MCF 10A (cell line): ENCODE results near the gene DEDD. TPM values are rescaled to one million over a fixed set of nuclear protein-coding genes. Genes with fewer than 3 reads are reported as not detected.

Experiments used
- Bru-seq: library from RNA; stranded (reverse); fragments of 400-500 nt; gene quantifications from one replicate; lab custom pipeline; 2021; lab: Mats Ljungman, UMichigan
- BruChase-seq, 2 experiments: library from RNA; stranded (reverse); fragments of 400-500 nt; gene quantifications; one replicate each; lab custom pipeline; 2021; lab: Mats Ljungman, UMichigan
- BruUV-seq: library from RNA; stranded (reverse); fragments of 400-500 nt; replicated peaks from 2 replicates; lab custom pipeline; 2021; lab: Mats Ljungman, UMichigan
- CTCF ChIA-PET: fragments of 300-600 bp; sonication (Branson Sonifier 250); formaldehyde crosslinking; extraction: SDS; loops from one replicate; lab custom pipeline; 2021; ENCODE audit warnings: antibody characterized with exemption, inconsistent platforms; lab: Yijun Ruan, JAX
- POLR2A ChIA-PET: fragments of 300-600, 350-650 bp; sonication (Branson Sonifier 250); formaldehyde crosslinking; extraction: SDS; loops from one replicate; lab custom pipeline; 2020; ENCODE audit warnings: antibody characterized with exemption, inconsistent platforms; lab: Yijun Ruan, JAX
- DNase-seq: peaks from one replicate; pipeline ENCODE4 v3.0.0-alpha.2; 2018; ENCODE audit not compliant: unreplicated experiment
- H3K27ac Mint-ChIP-seq: one replicate; pipeline ENCODE4 v1.8.0; 2022; ENCODE audit warnings: mild to moderate bottlenecking, low read depth, mixed read lengths; ENCODE audit not compliant: unreplicated experiment
- H3K27me3 Mint-ChIP-seq: one replicate; pipeline ENCODE4 v1.8.0; 2022; ENCODE audit warnings: mixed read lengths; ENCODE audit not compliant: insufficient read depth, unreplicated experiment
- H3K36me3 Mint-ChIP-seq: one replicate; pipeline ENCODE4 v1.8.0; 2022; ENCODE audit warnings: mild to moderate bottlenecking, moderate library complexity, mixed read lengths; ENCODE audit not compliant: insufficient read depth, unreplicated experiment
- H3K4me1 Mint-ChIP-seq: one replicate; pipeline ENCODE4 v1.8.0; 2022; ENCODE audit warnings: mixed read lengths; ENCODE audit not compliant: insufficient read depth, unreplicated experiment
- H3K4me3 Mint-ChIP-seq: one replicate; pipeline ENCODE4 v1.8.0; 2022; ENCODE audit warnings: mild to moderate bottlenecking, moderate library complexity, mixed read lengths; ENCODE audit not compliant: unreplicated experiment
- H3K9me3 Mint-ChIP-seq: one replicate; pipeline ENCODE4 v1.8.0; 2022; ENCODE audit warnings: mixed read lengths; ENCODE audit not compliant: unreplicated experiment
- CTCF ChIP-seq: fragments of 200-600 bp; IDR thresholded peaks from one replicate; pipeline ENCODE4 v1.8.0; 2022; ENCODE audit warnings: antibody characterized with exemption, mild to moderate bottlenecking; ENCODE audit not compliant: unreplicated experiment
- intact Hi-C: fragments of 100-400 bp; cut with micrococcal nuclease; formaldehyde crosslinking; loops from 2 replicates; pipeline ENCODE4 v1.14.1; 2022
- long read RNA-seq: library from polyadenylated mRNA; stranded (forward); transcript quantifications from one replicate; pipeline ENCODE4 v2.0.0, GENCODE V29; 2022
- total RNA-seq: library from RNA; stranded (reverse); gene quantifications from 2 replicates; pipeline ENCODE4 v1.2.3, GENCODE V29; 2022

Gene DEDD, protein sequence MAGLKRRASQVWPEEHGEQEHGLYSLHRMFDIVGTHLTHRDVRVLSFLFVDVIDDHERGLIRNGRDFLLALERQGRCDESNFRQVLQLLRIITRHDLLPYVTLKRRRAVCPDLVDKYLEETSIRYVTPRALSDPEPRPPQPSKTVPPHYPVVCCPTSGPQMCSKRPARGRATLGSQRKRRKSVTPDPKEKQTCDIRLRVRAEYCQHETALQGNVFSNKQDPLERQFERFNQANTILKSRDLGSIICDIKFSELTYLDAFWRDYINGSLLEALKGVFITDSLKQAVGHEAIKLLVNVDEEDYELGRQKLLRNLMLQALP
- 63.1 and 73.6 TPM in 2 replicates for total RNA-seq
- Bru-seq, nascent RNA: percentile 83 among the genes with signal in this experiment
- BruChase-seq, experiment 1, labeled RNA remaining after a 6-hour chase: percentile 89 among the genes with signal in this experiment
- percentile 89 among the genes with signal in this experiment for BruChase-seq, experiment 2, labeled RNA remaining after a 2-hour chase
- long read RNA-seq, transcript DEDD-202 (6 exons, 2,345 nt): major isoform, 179 of 240 reads
- long read RNA-seq, transcript DEDD-203 (6 exons, 2,300 nt): minor isoform, 19 of 240 reads
- long read RNA-seq, transcript DEDD-212 (5 exons, 2,329 nt): minor isoform, 9 of 240 reads
- long read RNA-seq, partial matches to known transcripts: 8 of 240 reads
- long read RNA-seq, other reads (novel, unspliced or antisense): 21 of 240 reads

DNA sequence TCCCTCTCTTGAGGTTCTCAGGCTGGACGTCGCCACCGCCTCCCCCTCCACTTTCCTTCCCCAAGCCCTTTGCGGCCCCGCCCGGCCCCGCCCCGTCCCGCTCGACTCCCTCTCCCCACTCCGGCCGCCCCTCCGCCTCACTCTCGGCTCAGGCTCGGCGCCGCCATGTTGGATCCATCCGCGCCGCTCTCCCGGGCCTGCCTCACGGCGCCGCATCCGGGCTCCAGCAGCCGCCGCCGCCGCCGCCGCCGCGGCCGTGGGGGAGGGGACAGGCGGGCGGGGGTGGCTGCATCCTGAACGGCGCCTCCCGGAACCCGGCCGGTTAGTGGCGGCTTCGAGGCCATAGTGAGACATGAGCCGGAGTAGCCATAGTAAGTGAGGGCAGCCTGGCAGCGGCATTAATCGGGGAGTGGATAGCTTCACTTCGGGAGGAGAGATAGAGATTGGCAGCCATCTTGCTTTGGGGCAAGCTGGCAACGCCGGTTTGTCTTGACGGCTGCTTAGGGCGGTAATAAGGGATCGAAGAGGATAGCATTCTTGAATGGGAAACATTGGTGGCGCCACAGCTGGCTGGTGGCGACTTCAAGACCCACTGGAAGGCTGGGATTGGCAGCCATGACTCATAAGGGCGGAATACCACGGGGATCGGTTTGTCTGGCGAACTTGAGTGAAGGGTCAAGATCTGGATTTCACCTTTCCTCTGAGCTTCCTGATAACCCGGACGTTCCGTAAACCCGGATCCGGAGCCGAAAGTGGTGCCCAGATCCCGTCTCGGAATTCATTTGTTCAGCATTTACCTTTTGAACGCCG lies at the start of gene DEDD:
Gene DEDD, minus strand, starts transcription at position 258 of the 810 bp plus-strand sequence. CDS start 8,205 bp downstream, outside the sequence.
- Mint-ChIP-seq H3K4me3 (no peak within 1 kb of the TSS), H3K9me3 (no peaks in the 10 kb centered on the region), H3K27me3 (no peaks in the 10 kb centered on the region), H3K36me3 (peaks cover 55% of the 10 kb centered on the region), H3K27ac (no peak within 1 kb of the TSS), H3K4me1 (peaks cover 23% of the 10 kb centered on the region)
- POLR2A ChIA-PET: interaction anchor here (0.6 to 11.8 kb wide), 41 partner anchors 8 to 867 kb away, joined by 3 to 210 read pairs (median 5); partner anchors contain the start of genes ADAMTS4, B4GALT3, DUSP12 and F11R
- no TSS peak for BruUV-seq
- intact Hi-C loops: loop anchor here (1.0 to 10.0 kb wide), 3 partner anchors 17 to 88 kb away; partner anchors contain the start of gene USF1
- peak; percentile 99 for DNase-seq
- CTCF ChIA-PET: interaction anchor here (0.5 to 1.5 kb wide), 17 partner anchors 10 to 1374 kb away, joined by 3 to 6 read pairs (median 4); partner anchors contain the start of genes NIT1 and PFDN2
- TF ChIP-seq CTCF: no peak

DNA sequence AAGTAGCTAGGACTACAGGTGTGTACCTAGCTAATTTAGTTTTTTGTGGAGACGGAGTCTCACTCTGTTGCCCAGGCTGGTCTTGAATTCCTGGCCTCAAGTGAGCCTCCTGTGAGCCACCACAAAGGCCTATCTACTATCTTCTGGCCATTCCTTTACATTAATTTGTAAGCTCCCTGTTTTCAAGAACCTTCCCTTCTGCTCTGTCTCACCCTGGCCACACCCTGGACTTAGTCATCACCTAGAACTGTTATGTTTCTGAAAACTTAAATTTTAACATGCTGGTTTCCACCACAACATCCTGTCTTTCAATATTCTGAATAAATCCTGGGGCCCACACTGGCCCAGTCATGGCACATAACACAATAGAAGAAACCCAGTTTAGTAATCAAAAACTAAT lies 49.7 kb upstream of the DEDD start:
- Mint-ChIP-seq H3K27ac (peak overlapping the region; percentile 94), H3K27me3 (no peaks in the 10 kb centered on the region), H3K36me3 (no peaks in the 10 kb centered on the region), H3K9me3 (no peaks in the 10 kb centered on the region), H3K4me3 (no peak overlapping the region), H3K4me1 (peaks cover 28% of the 10 kb centered on the region)
- intact Hi-C loops: loop anchor here (1.0 kb wide), 1 partner anchor 10 kb away; no protein-coding TSS in a partner anchor
- POLR2A ChIA-PET: interaction anchor here (0.6 to 5.3 kb wide), 12 partner anchors 9 to 200 kb away, joined by 3 to 58 read pairs (median 6); partner anchors contain the start of genes ADAMTS4, FCER1G, NDUFS2 and PPOX
- no peak for TF ChIP-seq CTCF
- no TSS peak for BruUV-seq
- peak; percentile 68 for DNase-seq
- CTCF ChIA-PET: interaction anchor here (0.6 to 5.9 kb wide), 20 partner anchors 7 to 581 kb away, joined by 3 to 115 read pairs (median 4); partner anchors contain the start of genes APOA2, NDUFS2, PPOX and TOMM40L

DNA sequence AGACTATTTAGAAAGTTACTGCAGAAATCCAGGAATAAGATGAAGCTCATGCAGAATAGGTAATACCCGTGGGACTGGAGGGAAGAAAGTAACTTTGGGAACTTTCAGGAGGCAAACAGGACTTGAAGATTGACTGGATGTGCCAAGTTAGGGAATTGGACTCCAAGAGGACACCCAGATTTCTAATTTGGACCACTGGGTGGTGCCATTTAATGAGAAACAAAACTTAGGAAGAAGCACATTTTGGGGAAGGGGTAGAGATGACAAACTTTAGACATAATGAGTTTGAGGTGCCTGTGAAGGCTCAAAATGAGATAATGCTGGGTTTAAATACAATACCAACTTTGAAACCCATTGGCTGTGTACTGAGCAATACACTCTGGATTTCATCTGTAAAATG lies 48.2 kb upstream of the DEDD start:
- Mint-ChIP-seq H3K27me3 (no peaks in the 10 kb centered on the region), H3K9me3 (no peaks in the 10 kb centered on the region), H3K4me1 (peaks cover 33% of the 10 kb centered on the region), H3K36me3 (no peaks in the 10 kb centered on the region), H3K4me3 (no peak overlapping the region), H3K27ac (no peak overlapping the region)
- intact Hi-C loops: loop anchor here (1.0 kb wide), 2 partner anchors 45 to 111 kb away; no protein-coding TSS in a partner anchor
- POLR2A ChIA-PET: interaction anchor here (0.6 to 5.3 kb wide), 7 partner anchors 14 to 135 kb away, joined by 3 to 58 read pairs (median 7); partner anchors contain the start of genes DEDD, NDUFS2, PPOX and SDHC
- peak; percentile 56 for TF ChIP-seq CTCF
- no TSS peak for BruUV-seq
- CTCF ChIA-PET: interaction anchor here (0.6 to 5.9 kb wide), 18 partner anchors 9 to 259 kb away, joined by 3 to 115 read pairs (median 5); partner anchors contain the start of genes APOA2, PPOX and TOMM40L
- peak; percentile 59 for DNase-seq
